NOMO-1 treated with DMSO at 0.1 percent for 48 hours (cell line): ENCODE measurements around the gene MYBPH.
A peak's percentile ranks its signal among the peaks of the same experiment; 100 is the strongest.

Experiments
- DNase-seq: peaks from one replicate; lab custom pipeline; 2025; ENCODE audit not compliant: unreplicated experiment; lab: John Stamatoyannopoulos, UW

MYBPH gene

DNA sequence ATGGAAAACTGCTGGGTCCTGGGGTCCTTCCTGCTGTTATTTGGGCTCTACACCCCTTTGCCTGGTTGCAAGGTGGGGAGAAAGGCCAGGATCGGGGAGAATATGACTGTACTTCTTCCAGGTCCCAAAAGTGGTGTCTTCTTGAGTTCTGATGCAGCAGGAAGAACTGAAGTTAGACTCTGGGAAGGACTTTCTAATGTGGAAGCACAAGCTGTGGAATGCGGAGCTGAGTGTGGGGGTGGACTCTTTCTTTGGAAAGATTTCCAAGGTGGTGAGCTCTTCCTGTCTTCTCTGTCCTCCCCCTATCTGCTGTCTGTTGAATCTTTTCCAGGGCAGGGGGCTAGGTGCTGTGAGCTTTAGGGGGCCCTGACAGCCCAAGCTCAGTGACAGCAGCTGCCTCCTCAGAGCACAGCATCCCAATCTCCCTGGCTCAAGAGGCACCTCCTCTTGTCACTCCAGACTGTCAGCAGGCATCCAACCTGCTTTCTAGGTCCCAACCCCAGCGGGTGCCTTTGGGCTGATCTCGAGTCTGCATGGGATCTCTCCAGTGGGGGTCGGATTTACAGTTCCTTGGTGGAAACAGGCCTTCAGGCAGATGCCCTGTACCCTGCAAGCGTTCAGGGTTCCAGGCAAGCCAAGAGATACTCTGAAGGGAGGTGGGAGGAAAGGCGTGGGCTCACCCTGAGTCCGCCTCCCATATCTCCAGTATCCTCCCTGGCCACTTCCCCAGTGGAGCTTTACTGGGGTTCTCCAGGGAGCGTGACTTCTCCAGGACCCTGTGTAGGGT, 24.9 kb downstream of the MYBPH start:
- no peak for DNase-seq

DNA sequence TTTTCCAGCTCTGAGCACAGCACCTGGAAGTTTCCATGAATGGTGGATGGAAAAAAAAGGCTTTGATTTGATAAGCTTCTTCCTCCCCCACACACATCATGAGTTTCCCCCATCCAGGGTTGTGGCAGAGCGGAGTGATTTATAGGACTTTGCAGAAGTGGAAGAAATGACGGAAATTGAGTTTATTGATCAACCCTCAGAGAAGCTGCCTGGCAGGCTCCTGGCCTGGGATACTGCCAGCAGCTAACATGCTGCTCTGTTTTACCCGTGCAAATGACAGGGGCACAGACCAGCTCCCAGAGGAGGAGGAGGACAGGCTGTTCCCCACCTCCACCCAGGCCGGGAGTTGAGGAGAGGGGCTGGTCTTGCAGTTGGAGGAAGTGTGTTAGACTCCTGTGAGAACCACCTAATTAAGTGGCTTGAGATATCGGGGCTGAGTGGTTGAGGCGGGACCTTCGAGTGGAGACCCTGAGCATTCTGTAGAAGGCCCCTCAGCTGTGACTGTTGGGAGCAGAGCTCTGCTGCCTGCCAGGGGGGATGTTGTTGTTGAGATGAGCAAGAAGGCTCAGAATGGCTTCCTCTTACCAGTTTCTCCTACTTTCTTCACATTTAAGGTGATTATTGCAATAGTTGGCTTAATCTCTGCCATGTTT, 26.3 kb downstream of the MYBPH start:
- DNase-seq: peak; percentile 27

DNA sequence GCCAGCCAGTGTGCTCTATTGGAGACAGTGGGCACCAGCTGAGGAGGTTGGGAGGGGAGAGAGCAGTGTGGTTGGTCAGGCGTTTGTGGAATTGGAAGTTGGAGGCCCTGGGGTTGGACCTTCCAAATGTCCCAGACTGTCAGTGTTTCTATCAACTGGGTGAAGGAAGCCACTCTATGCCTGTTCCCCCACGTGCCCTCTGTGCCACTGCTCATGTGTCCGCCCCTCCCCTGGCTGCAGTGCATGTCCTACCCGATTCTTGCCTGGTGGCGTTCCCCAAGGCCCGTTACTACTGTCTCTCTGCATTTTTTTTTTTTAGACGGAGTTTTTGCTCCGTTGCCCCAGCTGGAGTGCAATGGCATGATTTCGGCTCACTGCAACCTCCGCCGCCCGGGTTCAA, 27.0 kb downstream of the MYBPH start:
- no peak for DNase-seq

DNA sequence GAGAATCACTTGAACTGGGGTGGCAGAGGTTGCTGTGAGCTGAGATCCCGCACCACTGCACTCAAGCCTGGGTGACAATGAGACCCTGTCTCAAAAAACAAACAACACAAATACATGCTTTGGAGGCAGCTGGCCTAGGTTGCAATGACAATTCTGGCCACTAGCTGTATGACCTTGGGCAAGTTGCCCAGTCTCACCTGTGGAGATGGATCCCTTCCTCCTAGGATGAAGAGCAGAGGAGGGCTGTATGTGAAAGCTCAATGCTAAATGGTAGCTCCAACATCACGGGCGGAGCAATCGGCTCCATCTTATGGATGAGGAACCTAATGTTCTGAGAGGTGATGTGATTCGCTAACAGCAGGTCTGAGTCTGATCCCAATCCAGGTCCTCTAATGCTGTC, 27.5 kb downstream of the MYBPH start:
- no peak for DNase-seq

DNA sequence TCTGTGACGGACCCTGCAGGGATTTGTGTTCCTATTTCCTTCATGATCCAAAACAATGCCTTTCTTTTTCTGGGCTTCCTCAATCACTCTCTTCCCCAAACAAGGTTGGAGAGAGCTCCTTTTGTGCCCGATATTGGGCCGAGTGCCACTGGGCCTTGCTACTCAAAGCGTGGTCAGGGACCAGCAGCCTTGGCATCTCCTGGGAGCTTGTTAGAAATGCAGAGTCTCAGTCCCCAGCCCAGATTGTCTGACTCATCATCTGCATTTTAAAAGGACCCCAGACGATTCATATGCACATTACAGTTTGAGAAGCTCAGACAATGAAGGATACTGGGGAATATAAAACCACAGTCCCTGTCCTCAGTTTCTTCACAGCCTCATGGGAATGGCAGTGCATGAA, 28.2 kb downstream of the MYBPH start:
- no peak for DNase-seq

DNA sequence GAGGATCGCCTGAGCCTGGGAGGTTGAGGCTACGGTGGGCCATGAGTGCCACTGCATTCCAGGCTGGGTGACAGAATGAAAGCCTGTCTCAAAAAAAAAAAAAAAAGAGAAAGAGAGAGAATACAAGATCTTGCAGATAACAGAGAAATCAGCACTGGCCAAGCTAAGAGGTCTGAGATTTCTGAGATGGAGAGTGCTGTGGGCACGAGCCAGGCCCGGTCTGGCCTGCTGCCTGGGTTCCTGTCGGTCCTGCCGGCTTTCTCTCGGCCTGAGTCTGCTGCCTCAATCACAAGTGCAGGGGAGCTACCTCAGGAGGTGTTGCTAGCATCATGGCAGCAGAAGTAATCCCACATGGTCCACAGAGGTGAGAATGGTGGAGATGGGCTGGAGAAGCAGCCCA, 29.1 kb downstream of the MYBPH start:
- DNase-seq: no peak

DNA sequence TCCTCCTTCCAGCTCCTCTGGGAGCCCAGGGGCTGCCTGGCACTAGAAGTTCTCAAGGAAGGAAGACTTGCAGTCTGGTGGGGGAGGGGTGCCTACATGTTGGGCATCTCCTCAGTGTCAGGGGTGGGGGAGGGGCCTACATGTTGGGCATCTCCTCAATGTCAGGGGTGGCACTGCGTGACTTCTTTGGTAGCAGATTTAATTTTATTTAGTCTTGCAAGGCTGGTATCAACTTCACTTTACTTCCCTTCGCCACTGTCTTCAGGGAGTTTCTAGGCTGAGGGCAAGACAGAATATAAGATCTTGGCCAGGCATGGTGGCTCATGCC, 29.6 kb downstream of the MYBPH start:
- no peak for DNase-seq

DNA sequence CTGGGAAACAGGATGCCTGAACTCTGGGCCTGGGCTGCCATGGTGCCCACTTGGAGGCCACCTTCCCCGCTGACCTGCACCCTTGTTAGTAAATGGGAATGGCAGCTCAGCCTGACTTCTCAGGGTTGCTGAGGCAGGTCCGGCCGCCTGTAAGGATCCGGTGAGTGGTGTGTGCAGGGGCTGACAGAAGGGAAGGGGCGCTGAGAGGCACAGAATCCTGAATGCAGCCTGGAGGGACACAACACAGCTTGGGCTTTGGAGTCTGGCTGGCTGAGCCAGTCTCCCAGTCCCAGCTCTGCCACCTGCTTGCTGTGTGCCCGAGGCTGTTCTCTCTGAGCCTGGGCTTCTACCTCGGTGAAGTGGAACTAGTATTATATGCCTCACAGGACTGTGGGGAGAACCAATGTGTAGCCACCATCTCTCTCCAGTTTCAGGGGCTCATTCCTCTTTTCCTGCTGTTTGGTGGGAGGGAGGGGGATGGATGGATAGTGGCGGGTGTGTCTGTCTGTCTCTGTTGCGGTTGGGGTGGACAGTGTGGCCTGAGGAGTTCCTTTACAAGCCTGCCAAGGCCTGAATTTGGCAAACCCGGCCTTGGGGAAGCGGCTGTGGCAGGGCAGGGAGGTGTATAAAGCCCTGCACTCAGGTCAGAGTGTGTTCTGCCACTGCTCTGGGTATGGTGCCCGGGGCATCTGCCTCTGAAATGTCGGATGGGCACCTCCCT, 30.1 kb downstream of the MYBPH start:
- no peak for DNase-seq

DNA sequence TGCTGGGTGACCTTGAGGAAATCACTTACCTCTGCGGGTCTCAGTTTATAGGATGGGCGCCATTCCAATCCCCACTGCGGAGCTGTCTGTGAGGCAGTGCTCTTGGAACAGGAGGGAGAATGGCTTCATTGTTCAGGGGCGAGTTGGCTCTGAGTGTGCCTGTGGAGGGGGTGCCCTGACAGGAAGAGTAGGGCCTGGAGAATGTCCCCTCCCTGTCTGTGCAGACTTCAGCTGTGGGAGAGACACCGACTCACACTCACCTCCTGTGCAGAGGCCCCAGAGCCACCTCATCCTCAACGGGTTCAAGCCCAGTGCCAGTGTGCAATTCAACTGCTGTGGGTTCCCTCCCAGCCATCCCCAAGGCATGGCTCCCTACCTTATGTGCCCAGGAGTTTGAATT, 31.0 kb downstream of the MYBPH start:
- no peak for DNase-seq

DNA sequence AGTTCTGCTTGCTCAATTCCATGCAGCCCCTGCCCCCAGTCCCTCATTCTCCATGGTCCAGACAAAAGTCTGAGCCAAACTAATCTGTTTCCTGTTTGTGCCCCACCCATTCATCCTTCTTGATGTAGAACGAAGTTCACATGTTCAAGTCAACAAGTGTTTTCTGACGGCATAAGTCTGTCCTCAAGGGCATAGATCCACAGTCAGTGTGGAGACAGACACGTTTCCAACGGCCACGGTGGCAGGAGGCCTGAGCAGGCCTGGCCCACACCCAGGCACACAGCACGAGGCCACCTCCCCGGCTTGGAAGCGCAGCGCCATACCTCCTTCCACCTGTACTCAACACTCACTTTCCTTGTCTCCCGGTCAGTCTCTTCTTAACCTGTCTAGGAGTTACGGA, 32.0 kb downstream of the MYBPH start:
- DNase-seq: no peak

DNA sequence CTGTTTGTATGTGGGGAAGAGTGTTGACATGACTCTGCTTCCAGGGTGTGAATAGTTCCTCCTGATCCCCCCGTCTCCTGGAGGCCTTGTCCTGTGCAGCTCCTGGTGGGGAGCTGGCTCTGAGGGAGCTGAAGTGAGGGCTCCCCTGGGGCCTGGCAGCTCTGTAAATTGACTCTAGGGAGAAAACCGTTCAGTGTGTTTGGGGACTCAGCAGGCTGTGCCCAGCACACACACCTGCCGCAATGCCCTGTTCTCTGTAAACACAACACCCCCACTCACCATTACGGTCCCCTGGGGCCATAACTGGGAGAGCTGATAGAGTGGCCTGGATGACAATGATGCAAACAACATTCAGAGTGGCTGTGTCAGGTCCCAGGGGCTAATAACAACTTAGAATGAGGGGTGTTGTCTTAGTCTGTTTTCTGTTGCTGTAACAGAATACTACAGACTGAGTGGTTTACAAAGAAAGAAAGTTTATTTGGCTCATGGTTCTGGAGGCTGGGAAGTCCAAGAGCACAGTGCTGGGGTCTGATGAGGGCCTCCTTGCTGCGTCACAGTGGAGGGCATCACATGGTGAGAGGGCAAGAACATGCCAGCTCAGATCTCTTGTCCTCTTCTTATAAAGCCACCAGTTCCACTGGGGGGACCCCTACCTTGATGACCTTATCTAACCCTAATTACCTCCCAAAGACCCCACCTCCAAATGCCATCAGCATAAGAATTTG, 32.8 kb downstream of the MYBPH start:
- no peak for DNase-seq

DNA sequence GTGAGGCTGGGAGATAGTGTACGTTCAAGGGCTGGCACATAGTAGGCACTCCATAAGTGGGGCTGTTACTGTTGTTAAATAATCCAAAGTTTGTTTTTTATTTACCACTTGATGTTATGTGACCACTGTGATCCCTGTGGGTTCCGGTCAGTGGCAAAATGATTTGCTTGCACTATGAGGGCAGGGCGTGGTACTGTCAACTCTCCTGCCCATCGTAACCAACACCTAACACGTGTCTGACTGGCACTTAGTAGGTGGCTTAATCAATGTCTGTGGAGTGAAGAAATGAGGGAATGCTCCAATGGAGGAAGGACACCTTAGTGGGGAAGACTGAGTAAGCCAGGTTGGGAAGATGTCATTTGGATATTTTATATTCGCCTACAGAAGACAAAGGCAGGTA, 33.5 kb downstream of the MYBPH start:
- no peak for DNase-seq

DNA sequence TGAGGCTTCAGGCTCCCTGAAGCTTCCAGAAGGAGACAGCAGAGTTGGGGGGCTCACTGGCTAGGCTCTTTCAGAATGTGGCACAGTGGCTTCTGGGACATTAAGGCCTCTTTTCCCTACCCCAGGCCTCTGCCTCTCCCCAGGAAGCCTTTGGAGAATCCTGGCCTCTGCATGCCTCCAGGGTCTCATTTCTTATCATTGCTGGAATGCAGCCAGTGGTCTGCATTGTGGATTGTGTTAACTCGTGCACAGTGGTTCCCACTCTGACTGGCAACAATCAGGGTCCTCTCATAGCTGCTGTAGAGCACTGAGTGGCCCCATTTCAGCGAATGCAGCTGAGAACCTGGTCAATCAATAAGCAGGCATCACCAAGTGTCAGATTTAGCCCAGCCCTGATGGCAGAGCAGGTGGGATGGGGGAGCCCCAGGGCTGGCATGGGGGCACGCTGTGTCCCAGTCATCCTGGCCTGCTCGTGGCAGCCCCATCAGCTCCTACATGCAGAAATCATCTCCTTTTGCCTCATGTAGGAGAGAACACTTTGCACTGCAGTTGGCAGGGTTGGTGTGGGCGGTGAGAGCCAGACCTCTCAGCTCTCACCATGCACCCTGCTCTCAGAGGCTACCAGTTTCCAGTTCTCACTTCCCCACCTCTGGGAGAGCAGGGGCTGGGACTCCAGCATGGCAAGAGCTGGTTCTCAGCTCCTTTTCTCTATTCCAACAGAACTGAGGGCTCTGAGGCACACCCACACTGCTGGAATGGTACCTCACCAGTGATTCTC, 34.7 kb downstream of the MYBPH start:
- DNase-seq: no peak

DNA sequence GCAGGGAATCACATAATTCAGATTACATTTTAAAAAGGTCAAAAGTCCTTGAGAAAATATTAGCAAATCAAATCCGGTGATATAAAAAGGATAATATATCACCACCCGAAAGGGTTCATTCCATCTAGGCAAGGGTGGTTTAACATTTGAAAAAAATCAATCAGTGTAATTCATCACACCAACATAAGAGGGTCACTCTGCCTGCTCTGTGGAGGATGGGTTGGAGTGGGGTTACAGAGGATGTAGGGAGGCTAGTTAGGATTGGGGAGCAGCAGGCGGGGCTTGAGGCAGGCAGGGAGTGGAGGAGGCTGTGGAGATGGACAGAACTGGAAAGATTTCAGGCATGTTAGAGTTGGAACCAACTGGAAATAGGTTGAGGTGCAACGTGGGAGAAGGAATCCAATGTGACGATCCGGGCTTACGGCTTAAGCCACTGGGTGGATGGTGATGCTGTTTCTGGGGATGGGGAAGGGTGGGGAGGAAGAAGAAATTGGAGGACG, 35.6 kb downstream of the MYBPH start:
- no peak for DNase-seq

DNA sequence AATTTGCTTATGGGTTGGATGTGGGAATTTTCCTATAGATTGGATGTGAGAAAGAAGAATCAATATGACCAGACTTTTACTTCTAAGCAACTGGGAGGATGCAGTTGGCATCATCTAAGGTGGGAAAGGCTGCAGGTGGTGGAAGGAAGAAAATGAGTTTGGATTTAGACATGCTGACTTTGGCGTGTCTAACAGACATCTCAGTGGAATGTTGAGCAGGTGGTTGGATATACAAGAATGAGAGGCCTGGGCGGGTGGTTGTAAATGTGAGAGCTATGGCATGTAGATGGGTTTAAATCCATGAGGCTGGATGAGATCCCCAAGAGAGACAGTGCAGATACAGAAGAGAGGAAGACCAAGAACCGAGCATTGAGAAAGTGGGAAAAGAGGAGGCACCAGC, 37.6 kb downstream of the MYBPH start:
- DNase-seq: no peak

DNA sequence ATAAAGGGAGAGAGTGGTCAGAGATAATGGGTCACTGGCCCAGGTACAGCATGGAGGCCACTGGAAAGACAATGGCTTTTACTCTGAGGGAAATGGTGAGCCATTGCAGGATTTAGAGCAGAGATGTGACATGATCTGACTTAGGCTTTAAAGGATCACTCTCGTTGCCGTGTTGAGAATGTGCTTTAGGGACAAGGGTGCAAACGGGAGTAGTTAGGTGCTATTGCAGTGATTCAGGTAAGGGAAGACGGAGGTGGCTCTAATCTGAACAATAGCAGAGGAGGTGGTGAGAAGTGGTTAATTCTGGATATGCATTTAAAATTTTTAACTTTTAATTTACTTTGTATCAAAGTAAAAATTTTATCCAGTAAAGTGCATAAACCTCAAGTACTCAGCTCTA, 38.3 kb downstream of the MYBPH start:
- no peak for DNase-seq

DNA sequence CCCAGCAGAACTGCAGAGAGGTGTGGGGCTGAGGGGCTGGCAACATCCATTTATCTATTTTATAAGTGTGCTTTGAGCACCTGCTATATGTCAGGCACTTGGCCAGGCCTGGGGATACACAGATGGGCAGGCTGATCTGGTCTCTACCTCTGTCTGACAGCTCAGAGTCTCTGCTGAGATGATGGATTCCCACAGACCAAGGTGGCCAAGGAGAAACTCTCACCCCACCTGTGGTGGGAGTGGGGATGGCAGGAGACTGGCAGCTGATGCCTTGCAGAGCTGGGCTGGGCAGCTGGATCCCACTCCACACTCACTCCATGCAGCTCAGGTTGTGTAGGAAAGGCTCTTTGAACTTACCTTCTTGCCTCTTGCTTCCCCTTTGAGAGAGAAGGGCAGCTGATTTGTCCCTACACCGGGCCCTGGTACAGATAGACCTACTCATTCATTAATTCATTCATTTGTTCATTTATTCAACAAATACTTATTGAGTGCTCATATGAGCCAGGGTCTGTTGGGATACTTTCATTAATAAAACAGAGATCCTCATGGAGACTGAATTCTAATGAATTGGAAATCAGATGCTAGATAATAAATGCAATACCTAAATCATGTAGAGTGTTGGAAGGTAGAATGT, 39.1 kb downstream of the MYBPH start:
- no peak for DNase-seq

DNA sequence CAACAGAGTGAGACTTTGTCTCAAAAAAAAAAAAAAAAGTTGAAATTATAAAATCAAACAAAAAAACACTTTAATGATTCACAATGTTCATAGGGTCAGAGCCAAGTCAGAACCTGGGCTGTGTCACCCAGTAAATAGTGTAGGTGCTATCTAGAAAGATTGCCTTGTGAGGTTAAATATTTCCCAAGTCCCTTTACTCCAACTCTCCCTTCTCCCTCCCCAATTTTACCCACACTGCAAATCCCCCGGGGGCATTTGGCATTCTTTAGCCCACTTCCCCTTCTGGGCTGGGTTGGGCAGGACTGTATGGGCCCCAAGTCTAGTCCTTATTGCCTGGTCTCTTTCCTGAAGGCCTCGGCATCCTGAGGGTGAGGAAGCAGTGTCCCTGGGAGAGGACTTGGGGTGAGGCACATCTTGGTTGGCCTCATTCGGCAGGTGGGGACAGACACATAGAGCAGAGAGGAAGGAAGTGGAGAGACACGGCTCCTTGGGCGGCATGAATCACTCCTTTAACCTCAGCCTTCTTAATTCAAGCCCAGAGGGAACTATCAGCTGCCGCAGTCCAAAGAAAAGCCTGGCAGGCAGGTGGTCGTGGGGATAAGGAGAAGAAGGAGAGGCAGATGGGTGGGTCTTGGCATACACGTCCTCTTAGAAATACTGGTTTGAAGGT, 39.9 kb downstream of the MYBPH start:
- peak; percentile 79 for DNase-seq

DNA sequence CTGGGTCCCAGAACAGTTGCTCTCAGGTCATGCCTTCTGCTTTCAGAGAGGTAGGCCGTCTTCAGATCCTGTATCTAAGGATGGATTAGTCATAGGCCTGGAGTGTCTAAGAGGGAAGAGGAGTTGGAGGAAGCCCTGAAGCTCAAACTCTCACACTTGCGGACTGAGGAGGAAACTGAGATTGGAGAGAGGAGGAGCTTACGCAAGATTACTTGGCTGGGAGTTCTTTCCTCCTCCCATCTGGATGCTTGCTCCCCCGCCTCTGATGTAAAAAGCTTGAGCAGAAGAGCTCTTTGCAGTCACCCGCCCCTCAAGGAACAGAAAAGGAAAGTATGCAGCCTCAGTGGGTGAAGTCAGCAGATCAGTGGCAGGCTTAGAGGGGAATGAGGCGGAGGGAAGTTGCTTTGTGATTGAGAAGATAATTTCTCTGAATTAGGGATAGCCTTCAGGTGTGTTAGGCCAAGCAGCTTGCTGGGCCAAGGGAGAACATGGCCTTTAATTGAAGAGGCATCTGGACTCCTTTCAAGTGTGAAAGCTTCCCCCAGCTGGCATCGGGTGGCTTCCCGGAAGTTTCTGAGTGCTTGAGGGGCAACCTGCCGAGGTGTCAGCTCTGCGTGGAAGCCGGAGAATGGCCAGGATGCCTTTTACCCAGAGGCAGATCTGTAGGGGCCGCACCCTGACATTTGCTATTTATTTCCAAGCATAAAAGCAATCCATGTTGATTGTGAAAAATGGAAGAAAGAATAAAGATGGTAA, 41.5 kb downstream of the MYBPH start:
- DNase-seq: no peak
